SJCRH30 (cell line): ENCODE measurements around the gene CRYBB1. TPM values are rescaled to one million over a fixed set of nuclear protein-coding genes. Genes with fewer than 3 reads are reported as not detected.
"Not testable (repeated sequence)": the region's sequence is repeated elsewhere in the genome, so short reads cannot be mapped to it uniquely, and the experiment has no call there.

Experiments
- DNase-seq, 2 experiments: peaks; one replicate each; pipeline ENCODE4 v3.0.0-alpha.2; 2015 to 2020
- H3K27ac ChIP-seq: fragments of 250-450 bp; sonication (Bioruptor Pico); 2 replicates; pipeline ENCODE4 v1.5.1; 2020; ENCODE audit warnings: mild to moderate bottlenecking, moderate library complexity
- H3K27me3 ChIP-seq: fragments of 250-450 bp; sonication (Bioruptor Pico); 2 replicates; pipeline ENCODE4 v1.5.1; 2020; ENCODE audit warnings: mild to moderate bottlenecking, moderate library complexity
- H3K36me3 ChIP-seq: fragments of 250-450 bp; sonication (Bioruptor Pico); 2 replicates; pipeline ENCODE4 v1.5.1; 2020; ENCODE audit warnings: mild to moderate bottlenecking, moderate library complexity
- H3K4me1 ChIP-seq: fragments of 250-450 bp; sonication (Bioruptor Pico); 2 replicates; pipeline ENCODE4 v1.5.1; 2020; ENCODE audit warnings: mild to moderate bottlenecking, moderate library complexity
- H3K4me3 ChIP-seq: fragments of 250-450 bp; sonication (Bioruptor Pico); 2 replicates; pipeline ENCODE4 v1.5.1; 2020; ENCODE audit warnings: mild to moderate bottlenecking, moderate library complexity
- H3K9me3 ChIP-seq: fragments of 250-450 bp; sonication (Bioruptor Pico); replicated peaks from 2 replicates; pipeline ENCODE4 v1.5.1; 2020; ENCODE audit warnings: mild to moderate bottlenecking, moderate library complexity
- total RNA-seq: library from RNA; depleted of rRNA; stranded (reverse); fragments of >200 nt; shearing (Covaris generic); gene quantifications from 2 replicates; pipeline ENCODE4 v1.2.3, GENCODE V29; 2014

Gene CRYBB1
- total RNA-seq, 1 experiment from 2014 or later = 0.30 TPM

DNA sequence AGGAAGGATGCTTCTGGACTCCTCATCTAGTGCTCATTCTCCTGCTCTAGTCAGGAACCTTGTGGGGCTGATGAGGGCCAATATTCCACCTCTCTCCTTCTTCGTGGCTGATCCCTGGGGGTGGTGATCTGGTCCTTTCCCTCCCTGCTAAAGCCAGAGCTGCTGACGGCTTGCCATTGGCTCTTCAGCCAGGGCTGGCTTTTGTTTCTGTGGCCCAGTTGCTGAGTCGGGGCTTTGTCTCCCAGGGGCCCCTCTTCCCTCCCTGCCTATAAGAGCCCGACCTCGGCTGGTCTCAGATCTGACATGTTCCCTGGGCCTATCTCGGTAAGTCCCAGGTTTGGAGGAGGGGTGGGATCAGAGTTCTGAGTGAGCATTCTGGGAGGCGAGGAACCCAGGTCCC, 3.8 kb upstream of the CRYBB1 start, which contains the start of gene CRYBA4:
CRYBA4 (plus strand) TSS at position 301 of the 400 bp plus-strand sequence. CDS start 634 bp downstream, outside the sequence.
- H3K4me3 ChIP-seq = no peak within 1 kb of the TSS
- no peak for DNase-seq
- no peaks in the 10 kb centered on the region for H3K9me3 ChIP-seq
- peaks cover 8% of the 10 kb centered on the region for H3K4me1 ChIP-seq
- no peaks in the 10 kb centered on the region for H3K36me3 ChIP-seq
- H3K27me3 ChIP-seq = peaks cover 6% of the 10 kb centered on the region
- no peak within 1 kb of the TSS for H3K27ac ChIP-seq

DNA sequence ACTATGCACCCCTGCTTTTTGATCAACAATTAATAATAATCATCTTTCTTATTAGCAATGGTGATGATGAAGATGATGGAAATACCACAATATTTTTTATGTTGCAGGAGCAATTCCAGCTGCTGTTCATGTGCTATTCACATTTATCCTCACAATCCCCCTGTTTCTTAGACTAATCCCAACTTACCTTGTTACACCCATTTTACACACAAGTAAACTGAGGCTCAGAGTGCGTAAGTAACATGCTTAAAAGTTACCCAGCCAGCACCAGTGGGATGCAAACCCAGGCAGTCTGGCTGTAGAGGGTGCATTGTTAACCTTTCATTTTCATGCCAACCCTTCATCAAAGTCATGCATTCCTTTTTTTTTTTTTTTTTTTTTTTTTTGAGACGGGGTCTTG, 2.4 kb upstream of the CRYBB1 start:
- Histone ChIP-seq H3K27ac (no peak overlapping the region), H3K4me1 (peaks cover 12% of the 10 kb centered on the region), H3K36me3 (no peaks in the 10 kb centered on the region), H3K27me3 (peaks cover 6% of the 10 kb centered on the region), H3K4me3 (no peak overlapping the region), H3K9me3 (no peaks in the 10 kb centered on the region)
- no peak for DNase-seq

GRCh38 chr22:26619510-26619909, 1.7 kb upstream of the CRYBB1 start:
- Histone ChIP-seq H3K27ac (no peak overlapping the region), H3K36me3 (no peaks in the 10 kb centered on the region), H3K4me3 (no peak overlapping the region), H3K27me3 (peaks cover 6% of the 10 kb centered on the region), H3K4me1 (peaks cover 12% of the 10 kb centered on the region), H3K9me3 (no peaks in the 10 kb centered on the region)
- no peak for DNase-seq

- Histone ChIP-seq H3K27me3 (peaks cover 6% of the 10 kb centered on the region), H3K36me3 (no peaks in the 10 kb centered on the region), H3K9me3 (no peaks in the 10 kb centered on the region), H3K27ac (no peak overlapping the region), H3K4me1 (peaks cover 17% of the 10 kb centered on the region), H3K4me3 (no peak overlapping the region)
- no peak for DNase-seq
Observed at GRCh38 chr22:26618455-26618854, 628 bp upstream of the CRYBB1 start.

DNA sequence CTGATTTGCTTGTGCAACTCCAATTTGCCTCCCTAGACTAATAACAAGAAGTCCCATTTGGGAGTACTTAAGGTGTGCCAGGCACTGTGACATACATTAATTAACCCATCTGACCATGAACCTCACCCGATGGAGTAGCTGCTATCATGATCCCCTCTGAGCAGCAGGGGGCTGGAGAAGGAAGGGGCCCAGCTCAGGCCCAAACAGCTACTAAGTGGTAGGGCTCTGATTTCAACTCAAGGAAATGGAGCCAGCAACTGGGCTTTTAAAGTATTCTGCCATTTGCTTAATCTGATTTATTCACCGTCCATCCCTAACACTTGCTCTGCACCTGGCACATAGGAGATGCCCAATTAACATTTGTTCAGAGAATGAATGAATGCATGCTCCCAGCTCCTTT, 1.2 kb downstream of the CRYBB1 start:
- Histone ChIP-seq H3K27me3 (peaks cover 5% of the 10 kb centered on the region), H3K36me3 (no peaks in the 10 kb centered on the region), H3K4me3 (no peak overlapping the region), H3K27ac (no peak overlapping the region), H3K9me3 (no peaks in the 10 kb centered on the region), H3K4me1 (peaks cover 27% of the 10 kb centered on the region)
- peak in 1 of 2 experiments; percentile 35 for DNase-seq

GRCh38 chr22:26615830-26616435, 1.9 kb downstream of the CRYBB1 start:
- no peaks in the 10 kb centered on the region for H3K27me3 ChIP-seq

DNA sequence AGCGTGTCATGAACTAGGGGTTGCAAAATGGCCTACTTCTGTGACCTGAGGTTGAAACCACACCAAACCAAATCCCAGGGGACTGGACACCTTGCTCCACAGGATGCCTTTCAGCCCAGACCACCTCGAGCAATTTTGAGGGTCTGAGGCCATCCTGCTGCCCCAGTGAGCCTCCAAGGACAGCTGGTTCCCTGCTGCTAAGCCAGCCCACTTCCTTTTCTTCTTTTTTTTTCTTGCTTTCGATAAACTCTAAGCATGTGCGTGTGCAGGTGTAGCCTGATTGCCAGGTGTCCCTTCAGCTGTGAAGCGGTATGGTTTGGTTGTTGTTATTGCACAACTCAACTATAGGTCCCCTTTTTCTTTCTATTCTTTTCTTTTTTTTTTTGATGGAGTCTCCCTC, 2.7 kb downstream of the CRYBB1 start:
- Histone ChIP-seq H3K27ac (no peak overlapping the region), H3K9me3 (no peaks in the 10 kb centered on the region), H3K27me3 (no peaks in the 10 kb centered on the region), H3K36me3 (no peaks in the 10 kb centered on the region), H3K4me1 (peaks cover 34% of the 10 kb centered on the region), H3K4me3 (no peak overlapping the region)
- DNase-seq = no peak

More at GRCh38 chr22:26615830-26616435, 1.9 kb downstream of the CRYBB1 start:
- no peaks in the 10 kb centered on the region for H3K9me3 ChIP-seq
- no peak overlapping the region for H3K27ac ChIP-seq
- peaks cover 28% of the 10 kb centered on the region for H3K4me1 ChIP-seq
- H3K36me3 ChIP-seq = no peaks in the 10 kb centered on the region
- no peak for DNase-seq
- no peak overlapping the region for H3K4me3 ChIP-seq

- Histone ChIP-seq H3K27ac (no peak overlapping the region), H3K4me3 (no peak overlapping the region), H3K27me3 (no peaks in the 10 kb centered on the region), H3K4me1 (peaks cover 40% of the 10 kb centered on the region), H3K9me3 (no peaks in the 10 kb centered on the region), H3K36me3 (no peaks in the 10 kb centered on the region)
- no peak for DNase-seq
Observed at GRCh38 chr22:26614322-26614721, 3.5 kb downstream of the CRYBB1 start.

DNA sequence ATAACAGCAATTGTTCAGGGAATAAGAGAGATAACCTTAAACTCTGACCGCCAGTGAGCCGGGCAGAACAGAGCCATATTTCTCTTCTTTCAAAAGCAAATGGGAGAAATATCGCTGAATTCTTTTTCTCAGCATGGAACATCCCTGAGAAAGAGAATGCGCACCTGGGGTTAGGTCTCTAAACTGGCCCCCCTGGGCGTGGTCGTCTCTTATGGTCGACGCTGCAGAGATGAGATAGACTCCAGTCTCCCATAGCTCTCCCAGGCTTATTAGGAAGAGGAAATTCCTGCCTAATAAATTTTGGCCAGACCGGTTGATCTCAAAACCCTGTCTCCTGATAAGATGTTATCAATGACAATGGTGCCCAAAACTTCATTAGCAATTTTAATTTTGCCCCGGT, 4.1 kb downstream of the CRYBB1 start:
- H3K27ac ChIP-seq, H3K4me3 ChIP-seq, H3K27me3 ChIP-seq, H3K36me3 ChIP-seq, H3K9me3 ChIP-seq, DNase-seq: not testable (repeated sequence)
- peaks cover 40% of the 10 kb centered on the region for H3K4me1 ChIP-seq

- H3K27me3 ChIP-seq = no peaks in the 10 kb centered on the region
- no peaks in the 10 kb centered on the region for H3K36me3 ChIP-seq
- H3K9me3 ChIP-seq = no peaks in the 10 kb centered on the region
- no peak overlapping the region for H3K4me3 ChIP-seq
- DNase-seq = no peak
- H3K4me1 ChIP-seq = peaks cover 40% of the 10 kb centered on the region
- H3K27ac ChIP-seq = no peak overlapping the region
Observed at GRCh38 chr22:26612652-26613051, 5.2 kb downstream of the CRYBB1 start.

GRCh38 chr22:26610996-26611395, 6.8 kb downstream of the CRYBB1 start:
- H3K4me3 ChIP-seq = no peak overlapping the region
- no peaks in the 10 kb centered on the region for H3K36me3 ChIP-seq
- no peak for DNase-seq
- no peak overlapping the region; the same call in 1 of the 2 replicates for H3K27ac ChIP-seq
- H3K9me3 ChIP-seq = no peaks in the 10 kb centered on the region
- peaks cover 28% of the 10 kb centered on the region for H3K4me1 ChIP-seq
- H3K27me3 ChIP-seq = no peaks in the 10 kb centered on the region

- Histone ChIP-seq H3K4me3 (no peak overlapping the region), H3K9me3 (no peaks in the 10 kb centered on the region)
Observed at GRCh38 chr22:26610072-26610958, 7.5 kb downstream of the CRYBB1 start.

DNA sequence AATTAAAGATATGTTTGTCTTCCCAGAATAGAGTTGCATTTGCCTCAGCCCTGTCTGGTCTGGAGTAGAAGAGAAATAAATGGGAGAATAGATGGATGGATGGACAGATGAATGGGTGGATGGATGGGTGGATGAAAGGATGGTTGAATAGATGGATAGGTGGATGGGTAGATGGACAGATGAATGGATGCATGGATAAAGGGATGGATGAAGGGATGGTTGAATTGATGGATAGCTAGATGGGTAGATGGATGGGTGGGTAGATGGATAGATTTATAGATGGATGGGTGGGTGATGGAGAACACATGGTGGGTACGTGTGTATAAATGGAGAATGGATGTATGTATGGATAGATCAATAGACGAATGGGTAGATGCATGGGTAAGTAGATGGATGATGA, 8.5 kb downstream of the CRYBB1 start:
- Histone ChIP-seq H3K4me3 (no peak overlapping the region), H3K9me3 (no peaks in the 10 kb centered on the region), H3K36me3 (no peaks in the 10 kb centered on the region), H3K27me3 (no peaks in the 10 kb centered on the region), H3K4me1 (peaks cover 26% of the 10 kb centered on the region), H3K27ac (no peak overlapping the region)
- no peak for DNase-seq

More at GRCh38 chr22:26610072-26610958, 7.5 kb downstream of the CRYBB1 start:
- no peaks in the 10 kb centered on the region for H3K27me3 ChIP-seq
- no peaks in the 10 kb centered on the region for H3K36me3 ChIP-seq
- H3K27ac ChIP-seq = peak overlapping the region; percentile 56
- DNase-seq = peak; percentile 77 to 78
- H3K4me1 ChIP-seq = peaks cover 28% of the 10 kb centered on the region

GRCh38 chr22:26608129-26608528, 9.7 kb downstream of the CRYBB1 start:
- DNase-seq = no peak
- H3K4me3 ChIP-seq = no peak overlapping the region
- H3K9me3 ChIP-seq = no peaks in the 10 kb centered on the region
- no peaks in the 10 kb centered on the region for H3K27me3 ChIP-seq
- no peaks in the 10 kb centered on the region for H3K36me3 ChIP-seq
- peaks cover 20% of the 10 kb centered on the region for H3K4me1 ChIP-seq
- H3K27ac ChIP-seq = no peak overlapping the region

DNA sequence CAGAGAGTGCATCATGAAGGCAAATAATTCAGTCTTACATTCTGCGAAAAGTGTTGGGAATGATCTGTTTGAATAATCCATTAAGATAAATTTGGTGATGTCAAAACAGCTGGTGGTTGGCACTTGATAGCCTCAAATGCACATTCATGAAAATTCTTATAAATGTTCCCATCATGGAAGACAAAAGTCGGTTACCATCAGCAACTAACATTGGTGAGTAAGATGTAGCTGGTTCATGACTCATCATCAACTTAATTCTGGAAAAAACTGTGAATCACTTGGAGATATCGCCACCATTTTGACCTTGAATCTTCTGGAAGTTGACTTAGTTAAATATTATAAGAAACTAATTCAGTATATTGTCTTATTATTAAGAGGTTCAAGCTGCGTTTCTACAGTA, 11.2 kb downstream of the CRYBB1 start:
- no peak overlapping the region for H3K4me3 ChIP-seq
- no peaks in the 10 kb centered on the region for H3K27me3 ChIP-seq
- H3K9me3 ChIP-seq = no peaks in the 10 kb centered on the region
- H3K36me3 ChIP-seq = no peaks in the 10 kb centered on the region
- DNase-seq = no peak
- peaks cover 13% of the 10 kb centered on the region for H3K4me1 ChIP-seq
- H3K27ac ChIP-seq = no peak overlapping the region
